ENCODE data around the gene HTR1D.
"Not testable (repeated sequence)": the region's sequence is repeated elsewhere in the genome, so short reads cannot be mapped to it uniquely, and the experiment has no call there.

HTR1D gene

GRCh38 chr1:23217421-23218115, at the start of gene HTR1D:
Gene HTR1D, minus strand, starts transcription at chr1:23217502. Its CDS starts 23,283 bp downstream, at chr1:23194219.
- DNase-seq: no peak

- no peak for DNase-seq
Observed at GRCh38 chr1:23263380-23263887, 46.1 kb upstream of the HTR1D start.

GRCh38 chr1:23258082-23258481, 40.8 kb upstream of the HTR1D start:
- DNase-seq: not testable (repeated sequence)

- not testable (repeated sequence) for DNase-seq
Observed at GRCh38 chr1:23257371-23257770, 40.1 kb upstream of the HTR1D start.

- no peak for DNase-seq
Observed at GRCh38 chr1:23254584-23254983, 37.3 kb upstream of the HTR1D start.

GRCh38 chr1:23251812-23252211, 34.5 kb upstream of the HTR1D start:
- no peak for DNase-seq

- no peak for DNase-seq
Observed at GRCh38 chr1:23249787-23250454, 32.6 kb upstream of the HTR1D start.

GRCh38 chr1:23247276-23247675, 30.0 kb upstream of the HTR1D start:
- DNase-seq: no peak

- DNase-seq: no peak
Observed at GRCh38 chr1:23246274-23246673, 29.0 kb upstream of the HTR1D start.

- no peak for DNase-seq
Observed at GRCh38 chr1:23244256-23244761, 27.0 kb upstream of the HTR1D start.

GRCh38 chr1:23242414-23242813, 25.1 kb upstream of the HTR1D start:
- DNase-seq: no peak

GRCh38 chr1:23239638-23240295, 22.5 kb upstream of the HTR1D start:
- DNase-seq: no peak

- no peak for DNase-seq
Observed at GRCh38 chr1:23238565-23238964, 21.3 kb upstream of the HTR1D start.

- no peak for DNase-seq
Observed at GRCh38 chr1:23237508-23237907, 20.2 kb upstream of the HTR1D start.

- no peak for DNase-seq
Observed at GRCh38 chr1:23227806-23228205, 10.5 kb upstream of the HTR1D start.

- no peak for DNase-seq
Observed at GRCh38 chr1:23224739-23225648, 7.7 kb upstream of the HTR1D start.

- DNase-seq: not testable (repeated sequence)
Observed at GRCh38 chr1:23223963-23224362, 6.7 kb upstream of the HTR1D start.

- not testable (repeated sequence) for DNase-seq
Observed at GRCh38 chr1:23223490-23223951, 6.2 kb upstream of the HTR1D start.

- DNase-seq: no peak
Observed at GRCh38 chr1:23222742-23223141, 5.4 kb upstream of the HTR1D start.

- no peak for DNase-seq
Observed at GRCh38 chr1:23222331-23222730, 5.0 kb upstream of the HTR1D start.

GRCh38 chr1:23221107-23221506, 3.8 kb upstream of the HTR1D start:
- DNase-seq: no peak

- no peak for DNase-seq
Observed at GRCh38 chr1:23216771-23217420, 406 bp downstream of the HTR1D start.
